Liver (tissue), 9 donors: ENCODE measurements around the gene APOF. TPM values are rescaled to one million over a fixed set of nuclear protein-coding genes. Genes with fewer than 3 reads are reported as not detected.

Experiments
- DNase-seq: peaks from one replicate; pipeline ENCODE4 v3.0.0-alpha.2; 2017; ENCODE audit warnings: low spot score
- H3K27ac ChIP-seq, 2 donors: one replicate each; pipeline ENCODE4 v1.7.0; 2013; ENCODE audit warnings: inconsistent platforms in 2 of 2, low read length in 2 of 2, control low read depth in 1 of 2, low read depth in 1 of 2, mild to moderate bottlenecking in 1 of 2
- H3K27me3 ChIP-seq, 4 donors: one replicate each; pipeline versions ENCODE4 v1.6.1 to v1.7.0; 2013; ENCODE audit warnings: low read length in 3 of 4, inconsistent platforms in 1 of 4, mild to moderate bottlenecking in 1 of 4, moderate library complexity in 1 of 4; ENCODE audit not compliant: control insufficient read depth in 4 of 4, insufficient read depth in 4 of 4
- H3K36me3 ChIP-seq, 4 donors: one replicate each; pipeline versions ENCODE4 v1.6.1 to v1.7.0; 2013; ENCODE audit warnings: low read length in 3 of 4, mild to moderate bottlenecking in 3 of 4, low read depth in 1 of 4, moderate library complexity in 1 of 4; ENCODE audit not compliant: control insufficient read depth in 4 of 4, insufficient read depth in 3 of 4
- H3K4me1 ChIP-seq, 4 donors: one replicate each; pipeline versions ENCODE4 v1.6.1 to v1.7.0; 2013; ENCODE audit warnings: low read length in 3 of 4, mild to moderate bottlenecking in 3 of 4, moderate library complexity in 1 of 4; ENCODE audit not compliant: control insufficient read depth in 4 of 4, insufficient read depth in 4 of 4
- H3K4me3 ChIP-seq, 3 donors: one replicate each; pipeline versions ENCODE4 v1.6.1 to v1.7.0; 2013; ENCODE audit warnings: low read length in 3 of 3, control low read depth in 1 of 3, low read depth in 1 of 3, mild to moderate bottlenecking in 1 of 3
- H3K9ac ChIP-seq, 2 donors: one replicate each; pipeline ENCODE4 v1.7.0; 2013; ENCODE audit warnings: low read length in 2 of 2, mild to moderate bottlenecking in 2 of 2, moderate library complexity in 2 of 2, control low read depth in 1 of 2, low read depth in 1 of 2
- H3K9me3 ChIP-seq, 4 donors: one replicate each; pipeline versions ENCODE4 v1.6.1 to v1.7.0; 2013; ENCODE audit warnings: low read length in 3 of 4; ENCODE audit not compliant: control insufficient read depth in 4 of 4
- ATF3 ChIP-seq: IDR thresholded peaks from 2 replicates; pipeline ENCODE4 v1.6.1; 2016; ENCODE audit warnings: antibody characterized with exemption
- EGR1 ChIP-seq, 2 donors: IDR thresholded peaks; 2 replicates each; pipeline ENCODE4 v1.6.1; 2016 to 2018; ENCODE audit warnings: antibody characterized with exemption in 2 of 2, low read depth in 2 of 2
- FOXA1 ChIP-seq: IDR thresholded peaks from 2 replicates; pipeline ENCODE4 v1.6.1; 2016; ENCODE audit warnings: antibody characterized with exemption
- FOXA2 ChIP-seq: IDR thresholded peaks from 2 replicates; pipeline ENCODE4 v1.6.1; 2016; ENCODE audit warnings: antibody characterized with exemption
- GABPA ChIP-seq, 2 donors: IDR thresholded peaks in 1 of 2; conservative IDR thresholded peaks in 1 of 2; 2 replicates each; pipeline ENCODE4 v1.6.1; 2016; ENCODE audit warnings: antibody characterized with exemption in 2 of 2, mild to moderate bottlenecking in 1 of 2, moderate library complexity in 1 of 2
- HNF4A ChIP-seq, 2 donors: conservative IDR thresholded peaks; 2 replicates each; pipeline ENCODE4 v1.6.1; 2016; ENCODE audit warnings: antibody characterized with exemption in 2 of 2, mild to moderate bottlenecking in 2 of 2
- HNF4G ChIP-seq: IDR thresholded peaks from 2 replicates; pipeline ENCODE4 v1.6.1; 2016; ENCODE audit warnings: antibody characterized with exemption
- JUND ChIP-seq, 2 donors: IDR thresholded peaks; 2 replicates each; pipeline ENCODE4 v1.6.1; 2016; ENCODE audit warnings: antibody characterized with exemption in 2 of 2
- NR2F2 ChIP-seq: IDR thresholded peaks from 2 replicates; pipeline ENCODE4 v1.6.1; 2016; ENCODE audit warnings: antibody characterized with exemption
- REST ChIP-seq: IDR thresholded peaks from 2 replicates; pipeline ENCODE4 v1.6.1; 2016; ENCODE audit warnings: antibody characterized with exemption, mild to moderate bottlenecking
- RXRA ChIP-seq, 2 donors: IDR thresholded peaks; 2 replicates each; pipeline ENCODE4 v1.6.1; 2017 to 2018; ENCODE audit warnings: antibody characterized with exemption in 2 of 2, mild to moderate bottlenecking in 1 of 2
- SP1 ChIP-seq: IDR thresholded peaks from 2 replicates; pipeline ENCODE4 v1.6.1; 2018; ENCODE audit warnings: antibody characterized with exemption, mild to moderate bottlenecking
- TAF1 ChIP-seq: conservative IDR thresholded peaks from 2 replicates; pipeline ENCODE4 v1.6.1; 2016; ENCODE audit warnings: antibody characterized with exemption, mild to moderate bottlenecking
- YY1 ChIP-seq: IDR thresholded peaks from 2 replicates; pipeline ENCODE4 v1.6.1; 2016; ENCODE audit warnings: antibody characterized with exemption, mild to moderate bottlenecking
- ZBTB33 ChIP-seq: IDR thresholded peaks from 2 replicates; pipeline ENCODE4 v1.6.1; 2016; ENCODE audit warnings: antibody characterized with exemption
- WGBS: extraction: QIAGEN DNeasy Blood & Tissue Kit; methylation state at CpG from one replicate; pipeline ENCODE4 v1.1.7; 2013; 5-methylcytosine and 5-hydroxymethylcytosine counted together
- polyA plus RNA-seq, 2 donors: library from polyadenylated mRNA; stranded (reverse) in 1 of 2; unstranded in 1 of 2; fragments of 200-250 nt in 1 of 2; fragments of >200 nt in 1 of 2; fragmentation: Nextera tagmentation in 1 of 2; extraction: Ambion mirVana in 1 of 2; gene quantifications; one replicate each; pipeline versions ENCODE4 v1.2.1 to v1.2.3, GENCODE V29; 2013 to 2015
- total RNA-seq, 2 donors: library from RNA; depleted of rRNA; stranded (reverse); fragments of >200 nt; gene quantifications; one replicate each; pipeline ENCODE4 v1.2.3, GENCODE V29; 2014
- TF ChIP-seq, protein P1 (sequence below): IDR thresholded peaks from 2 replicates; pipeline ENCODE4 v1.6.1; 2016; ENCODE audit warnings: antibody characterized with exemption
- TF ChIP-seq, protein P2 (sequence below): fragments of 150-350 bp; IDR thresholded peaks from 2 replicates; pipeline ENCODE4 v1.5.1; 2017; ENCODE audit warnings: improper control_type of control experiment, low read depth, low read length; ENCODE audit not compliant: missing input control
- donor health status: healthy.
- donor health status: healthy.
- donor health status: healthy.
- donor health status: healthy.
- donor health status: healthy.

APOF gene
- total and polyA plus RNA-seq, 4 donors, result 11.9 to 335 (median 156) TPM

- Histone ChIP-seq H3K9ac (no peak overlapping the region), H3K4me1 (peaks cover 0 to 4% (median 2%) of the 10 kb centered on the region in 4 donors), H3K9me3 (no peaks in the 10 kb centered on the region), H3K27ac (no peak overlapping the region), H3K4me3 (no peak overlapping the region), H3K36me3 (peaks cover 0 to 65% (median 62%) of the 10 kb centered on the region in 4 donors), H3K27me3 (no peaks in the 10 kb centered on the region)
- TF ChIP-seq RXRA (IDR thresholded peaks at IDR 0.05) (no peak), ATF3 (no peak), EGR1 (IDR thresholded peaks at IDR 0.05; ENCODE audit: low read depth in 2 of 2) (no peak), NR2F2 (no peak), GABPA (IDR thresholded peaks at IDR 0.05 in 1 of 2, conservative IDR thresholded peaks at IDR 0.05 in 1 of 2) (no peak), JUND (IDR thresholded peaks at IDR 0.05) (no peak), SP1 (no peak), HNF4A (conservative IDR thresholded peaks at IDR 0.05) (no peak), YY1 (no peak), REST (no peak), ZBTB33 (no peak), HNF4G (no peak)
- TF ChIP-seq, protein P1, sequence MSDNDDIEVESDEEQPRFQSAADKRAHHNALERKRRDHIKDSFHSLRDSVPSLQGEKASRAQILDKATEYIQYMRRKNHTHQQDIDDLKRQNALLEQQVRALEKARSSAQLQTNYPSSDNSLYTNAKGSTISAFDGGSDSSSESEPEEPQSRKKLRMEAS, result no peak
- TF ChIP-seq, protein P2, sequence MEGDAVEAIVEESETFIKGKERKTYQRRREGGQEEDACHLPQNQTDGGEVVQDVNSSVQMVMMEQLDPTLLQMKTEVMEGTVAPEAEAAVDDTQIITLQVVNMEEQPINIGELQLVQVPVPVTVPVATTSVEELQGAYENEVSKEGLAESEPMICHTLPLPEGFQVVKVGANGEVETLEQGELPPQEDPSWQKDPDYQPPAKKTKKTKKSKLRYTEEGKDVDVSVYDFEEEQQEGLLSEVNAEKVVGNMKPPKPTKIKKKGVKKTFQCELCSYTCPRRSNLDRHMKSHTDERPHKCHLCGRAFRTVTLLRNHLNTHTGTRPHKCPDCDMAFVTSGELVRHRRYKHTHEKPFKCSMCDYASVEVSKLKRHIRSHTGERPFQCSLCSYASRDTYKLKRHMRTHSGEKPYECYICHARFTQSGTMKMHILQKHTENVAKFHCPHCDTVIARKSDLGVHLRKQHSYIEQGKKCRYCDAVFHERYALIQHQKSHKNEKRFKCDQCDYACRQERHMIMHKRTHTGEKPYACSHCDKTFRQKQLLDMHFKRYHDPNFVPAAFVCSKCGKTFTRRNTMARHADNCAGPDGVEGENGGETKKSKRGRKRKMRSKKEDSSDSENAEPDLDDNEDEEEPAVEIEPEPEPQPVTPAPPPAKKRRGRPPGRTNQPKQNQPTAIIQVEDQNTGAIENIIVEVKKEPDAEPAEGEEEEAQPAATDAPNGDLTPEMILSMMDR, result no peak
- 77% methylated on average over 6 of the region's 6 CpGs for WGBS
- DNase-seq, result no peak
Observed at GRCh38 chr12:56326533-56326932, 36.1 kb downstream of the APOF start.

DNA sequence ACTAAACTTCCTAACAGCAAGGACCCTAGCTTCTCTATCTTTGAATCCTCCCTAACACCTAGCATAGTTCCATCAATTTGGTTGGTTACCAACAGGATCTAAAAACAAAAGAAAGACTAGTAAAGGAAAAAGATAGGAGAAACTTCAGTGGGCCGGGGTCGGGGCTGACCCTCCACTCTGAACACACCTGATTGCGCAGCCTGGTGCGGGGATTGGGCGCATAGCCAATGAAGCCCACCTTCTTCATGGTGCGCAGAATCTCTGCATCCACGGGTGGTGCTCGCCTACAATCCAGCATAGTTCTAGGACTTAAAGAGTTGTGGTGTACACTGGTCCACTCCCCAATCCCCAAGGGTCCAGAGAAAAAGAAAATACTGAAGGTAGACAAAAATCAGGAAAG, 36.5 kb downstream of the APOF start:
- no peak for DNase-seq
- H3K4me1 ChIP-seq, result peaks cover 0 to 4% (median 0%) of the 10 kb centered on the region in 4 donors
- TF ChIP-seq, protein P2, result no peak
- no peak for TF ChIP-seq RXRA (IDR thresholded peaks at IDR 0.05)
- no peak for TF ChIP-seq EGR1 (IDR thresholded peaks at IDR 0.05; ENCODE audit: low read depth in 2 of 2)
- TF ChIP-seq JUND (IDR thresholded peaks at IDR 0.05), result no peak
- TF ChIP-seq HNF4A (conservative IDR thresholded peaks at IDR 0.05), result no peak
- no peak for TF ChIP-seq HNF4G
- no peak for TF ChIP-seq GABPA (IDR thresholded peaks at IDR 0.05 in 1 of 2, conservative IDR thresholded peaks at IDR 0.05 in 1 of 2)
- no peak for TF ChIP-seq TAF1
- no peak for TF ChIP-seq REST
- no peak for TF ChIP-seq SP1
- TF ChIP-seq, protein P1, result no peak
- no peak for TF ChIP-seq NR2F2
- TF ChIP-seq FOXA1, result no peak
- TF ChIP-seq FOXA2, result no peak

More for the DNA sequence above, 36.5 kb downstream of the APOF start:
- no peak overlapping the region for H3K9ac ChIP-seq
- no peak overlapping the region for H3K27ac ChIP-seq
- H3K4me3 ChIP-seq, result no peak overlapping the region
- no peaks in the 10 kb centered on the region for H3K9me3 ChIP-seq
- no peaks in the 10 kb centered on the region for H3K27me3 ChIP-seq
- WGBS, result 96% methylated on average over 8 of the region's 8 CpGs
- peaks cover 0 to 65% (median 62%) of the 10 kb centered on the region in 4 donors for H3K36me3 ChIP-seq
